B cell (primary cell): Measurements from ENCODE around the gene CCDC30. TPM values are rescaled to one million over a fixed set of nuclear protein-coding genes. Genes with fewer than 3 reads are reported as not detected.

Experiments used
- ATAC-seq: fragments of 200-7000 bp; cut with Tn5 transposase; one replicate; pipeline ENCODE4 v1.10.0; 2021; ENCODE audit warnings: low read depth, mild to moderate bottlenecking, moderate number of reproducible peaks, moderate library complexity
- CTCF ChIA-PET: fragments of 350-600 bp; sonication (Branson Sonifier 250); formaldehyde crosslinking; loops from one replicate; lab custom pipeline; 2021; ENCODE audit warnings: antibody characterized with exemption, inconsistent platforms; lab: Charles Lee
- POLR2A ChIA-PET: fragments of 350-600 bp; sonication (Branson Sonifier 250); formaldehyde crosslinking; loops from one replicate; lab custom pipeline; 2021; ENCODE audit warnings: antibody characterized with exemption; lab: Charles Lee
- DNase-seq: peaks from one replicate; pipeline ENCODE4 v3.0.0; 2013
- H2AFZ ChIP-seq: 2 replicates; pipeline ENCODE4 v1.6.1; 2012; ENCODE audit warnings: mild to moderate bottlenecking, low read depth, low read length; ENCODE audit not compliant: insufficient read depth, poor library complexity, severe bottlenecking
- H3K27ac ChIP-seq, 2 donors: 1 replicate in 1 of 2; 2 replicates in 1 of 2; pipeline ENCODE4 v1.5.1; 2012 to 2013; ENCODE audit warnings: low read length in 2 of 2, mild to moderate bottlenecking in 2 of 2, moderate library complexity in 1 of 2
- H3K27me3 ChIP-seq, 4 experiments: fragments of 200-600 bp in 1 of 4; sonication (generic) in 1 of 4; replicated peaks in 1 of 4; 1 replicate in 2 of 4; 2 replicates in 2 of 4; pipeline versions ENCODE4 v1.6.1 to v1.7.0; 2013 to 2016; ENCODE audit warnings: low read length in 3 of 4, mild to moderate bottlenecking in 2 of 4, mixed read lengths in 1 of 4, moderate library complexity in 1 of 4; ENCODE audit not compliant: insufficient read depth in 4 of 4, control insufficient read depth in 3 of 4; ENCODE audit errors: control extremely low read depth in 1 of 4
- H3K36me3 ChIP-seq, 2 experiments: replicated peaks in 1 of 2; 1 replicate in 1 of 2; 2 replicates in 1 of 2; pipeline versions ENCODE4 v1.6.1 to v1.7.1; 2013; ENCODE audit warnings: low read length in 1 of 2; ENCODE audit not compliant: insufficient read depth in 2 of 2, control insufficient read depth in 1 of 2; ENCODE audit errors: control extremely low read depth in 1 of 2, extremely low read depth in 1 of 2
- H3K4me1 ChIP-seq, 2 donors: fragments of 200-600 bp in 1 of 2; sonication (generic) in 1 of 2; 1 replicate in 1 of 2; 2 replicates in 1 of 2; pipeline versions ENCODE4 v1.5.1 to v1.6.1; 2013 to 2017; ENCODE audit warnings: low read length in 2 of 2; ENCODE audit not compliant: control insufficient read depth in 2 of 2, insufficient read depth in 2 of 2
- H3K4me2 ChIP-seq: replicated peaks from 2 replicates; pipeline ENCODE3; 2012; ENCODE audit warnings: mild to moderate bottlenecking, low read depth, low read length; ENCODE audit not compliant: poor library complexity, severe bottlenecking
- H3K4me3 ChIP-seq, 5 experiments: fragments of 200-600 bp in 1 of 5; sonication (generic) in 1 of 5; 1 replicate in 3 of 5; 2 replicates in 2 of 5; pipeline versions ENCODE4 v1.5.1 to v1.7.0; 2011 to 2016; ENCODE audit warnings: low read length in 4 of 5, mild to moderate bottlenecking in 4 of 5, low read depth in 2 of 5, control low read depth in 1 of 5, moderate library complexity in 1 of 5; ENCODE audit not compliant: insufficient read depth in 1 of 5; ENCODE audit errors: control extremely low read depth in 1 of 5, extremely low read depth in 1 of 5
- H3K79me2 ChIP-seq: fragments of 200-600 bp; sonication (generic); one replicate; pipeline ENCODE4 v1.6.0; 2016; ENCODE audit warnings: low read length; ENCODE audit not compliant: control insufficient read depth, insufficient read depth
- H3K9ac ChIP-seq: fragments of 200-600 bp; sonication (generic); 2 replicates; pipeline ENCODE4 v1.6.1; 2017; ENCODE audit warnings: mild to moderate bottlenecking, low read length, moderate library complexity
- H3K9me3 ChIP-seq, 3 donors: one replicate each; pipeline versions ENCODE4 v1.6.1 to v1.7.1; 2013; ENCODE audit warnings: low read length in 2 of 3; ENCODE audit not compliant: control insufficient read depth in 2 of 3, insufficient read depth in 1 of 3; ENCODE audit errors: control extremely low read depth in 1 of 3
- H4K20me1 ChIP-seq: 2 replicates; pipeline ENCODE4 v1.6.0; 2012; ENCODE audit warnings: mild to moderate bottlenecking, low read length; ENCODE audit not compliant: insufficient read depth, control insufficient read depth, poor library complexity, severe bottlenecking
- H3K27ac Mint-ChIP-seq: one replicate; pipeline ENCODE4 v1.8.0; 2021; ENCODE audit warnings: mixed read lengths
- H3K27me3 Mint-ChIP-seq: one replicate; pipeline ENCODE4 v1.8.0; 2021; ENCODE audit warnings: mixed read lengths
- H3K4me1 Mint-ChIP-seq: one replicate; pipeline ENCODE4 v1.8.0; 2021; ENCODE audit warnings: mixed read lengths
- H3K4me3 Mint-ChIP-seq: one replicate; pipeline ENCODE4 v1.8.0; 2021; ENCODE audit warnings: mixed read lengths
- H3K9me3 Mint-ChIP-seq: one replicate; pipeline ENCODE4 v1.8.0; 2022; ENCODE audit warnings: mixed read lengths; ENCODE audit not compliant: insufficient read depth
- EZH2 ChIP-seq: IDR thresholded peaks from 2 replicates; pipeline ENCODE4 v1.6.1; 2012; ENCODE audit warnings: borderline replicate concordance, low read depth, mild to moderate bottlenecking, moderate library complexity, low read length; ENCODE audit not compliant: insufficient read depth, poor library complexity, severe bottlenecking
- WGBS: methylation state at CpG from one replicate; pipeline ENCODE4 v1.1.5; 2013; ENCODE audit warnings: missing lambda C conversion rate; ENCODE audit not compliant: insufficient coverage; 5-methylcytosine and 5-hydroxymethylcytosine counted together
- intact Hi-C: fragments of 100-400 bp; cut with micrococcal nuclease; formaldehyde crosslinking; loops from one replicate; pipeline ENCODE4 v1.10.0; 2022
- polyA plus RNA-seq: library from polyadenylated mRNA; depleted of rRNA; stranded (reverse); fragments of >200 nt; gene quantifications from 2 replicates; pipeline ENCODE4 v1.2.3, GENCODE V29; 2012
- total RNA-seq, 2 donors: library from RNA; stranded (reverse); fragments of 120-200 nt in 1 of 2; gene quantifications; 1 replicate in 1 of 2; 2 replicates in 1 of 2; pipeline versions ENCODE4 v1.2.3 to v1.2.4, GENCODE V29; 2013 to 2022
- TF ChIP-seq, protein P1 (sequence below): fragments of 200-600 bp; IDR thresholded peaks from one replicate; pipeline ENCODE4 v1.8.0; 2022; ENCODE audit warnings: antibody characterized with exemption, mild to moderate bottlenecking

The CCDC30 gene
- total and polyA plus RNA-seq, 2 donors (not counting 1 experiment from before 2014, with no cell fraction given) = 1.4 to 7.4 TPM

DNA sequence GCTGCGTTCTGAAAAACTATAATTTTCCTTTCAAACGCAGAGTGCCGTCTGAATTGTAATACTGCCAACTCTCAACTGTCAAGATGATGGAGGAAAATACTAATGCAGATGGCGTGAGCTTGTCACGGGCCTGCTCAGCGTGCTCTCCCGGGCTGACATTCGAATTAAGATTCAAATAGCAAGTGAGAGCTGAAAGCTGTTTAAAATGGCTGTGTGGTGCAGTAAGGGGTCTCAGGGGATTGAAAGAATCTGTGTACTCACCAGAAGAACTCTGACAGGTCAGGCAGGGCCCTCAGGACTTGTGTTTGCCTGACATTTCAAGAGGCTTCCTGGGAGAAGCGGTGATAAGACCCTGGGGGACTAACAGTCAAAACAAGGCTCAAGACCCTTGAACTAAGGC is 40.3 kb upstream of the CCDC30 start:
- Histone ChIP-seq H3K27ac (no peak overlapping the region), H3K4me1 (no peaks in the 10 kb centered on the region), H2AFZ (no peak overlapping the region), H4K20me1 (no peaks in the 10 kb centered on the region), H3K36me3 (no peaks in the 10 kb centered on the region), H3K27me3 (no peaks in the 10 kb centered on the region), H3K4me2 (no peak overlapping the region), H3K79me2 (no peaks in the 10 kb centered on the region), H3K9me3 (no peaks in the 10 kb centered on the region), H3K4me3 (no peak overlapping the region), H3K9ac (no peak overlapping the region)
- DNase-seq (no peak), ATAC-seq (no peak)
- H3K4me3 Mint-ChIP-seq = no peak overlapping the region
- H3K4me1 Mint-ChIP-seq = no peaks in the 10 kb centered on the region
- H3K27me3 Mint-ChIP-seq = peaks cover 20% of the 10 kb centered on the region
- POLR2A ChIA-PET = no interaction called here
- H3K27ac Mint-ChIP-seq = no peak overlapping the region
- CTCF ChIA-PET = no interaction called here
- no peaks in the 10 kb centered on the region for H3K9me3 Mint-ChIP-seq
- TF ChIP-seq, protein P1, sequence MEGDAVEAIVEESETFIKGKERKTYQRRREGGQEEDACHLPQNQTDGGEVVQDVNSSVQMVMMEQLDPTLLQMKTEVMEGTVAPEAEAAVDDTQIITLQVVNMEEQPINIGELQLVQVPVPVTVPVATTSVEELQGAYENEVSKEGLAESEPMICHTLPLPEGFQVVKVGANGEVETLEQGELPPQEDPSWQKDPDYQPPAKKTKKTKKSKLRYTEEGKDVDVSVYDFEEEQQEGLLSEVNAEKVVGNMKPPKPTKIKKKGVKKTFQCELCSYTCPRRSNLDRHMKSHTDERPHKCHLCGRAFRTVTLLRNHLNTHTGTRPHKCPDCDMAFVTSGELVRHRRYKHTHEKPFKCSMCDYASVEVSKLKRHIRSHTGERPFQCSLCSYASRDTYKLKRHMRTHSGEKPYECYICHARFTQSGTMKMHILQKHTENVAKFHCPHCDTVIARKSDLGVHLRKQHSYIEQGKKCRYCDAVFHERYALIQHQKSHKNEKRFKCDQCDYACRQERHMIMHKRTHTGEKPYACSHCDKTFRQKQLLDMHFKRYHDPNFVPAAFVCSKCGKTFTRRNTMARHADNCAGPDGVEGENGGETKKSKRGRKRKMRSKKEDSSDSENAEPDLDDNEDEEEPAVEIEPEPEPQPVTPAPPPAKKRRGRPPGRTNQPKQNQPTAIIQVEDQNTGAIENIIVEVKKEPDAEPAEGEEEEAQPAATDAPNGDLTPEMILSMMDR = no peak
- TF ChIP-seq EZH2 = no peak
- 90% methylated on average over 6 of the region's 9 CpGs for WGBS
- intact Hi-C loops = no loop called here

DNA sequence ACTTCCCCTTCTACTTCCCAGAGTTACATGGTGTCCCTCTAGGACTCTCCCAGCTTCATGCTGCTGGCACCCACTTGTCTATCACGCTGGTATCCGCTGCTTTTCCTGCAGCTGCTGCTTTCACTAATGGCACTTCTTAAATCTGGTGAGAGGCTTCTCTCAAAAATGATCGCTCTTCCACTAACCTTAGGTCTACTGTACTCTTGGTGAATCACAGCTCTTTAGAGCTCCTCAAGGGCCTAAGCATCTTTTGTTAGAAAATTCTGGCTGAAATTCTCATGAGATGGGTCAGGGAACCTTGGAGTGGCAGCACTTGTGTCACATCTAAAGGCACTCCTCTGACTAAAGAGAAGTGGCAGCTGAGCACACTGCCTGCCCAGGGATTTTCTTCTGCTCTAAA is 39.4 kb upstream of the CCDC30 start:
- Histone ChIP-seq H3K4me3 (no peak overlapping the region), H3K9ac (no peak overlapping the region), H3K36me3 (no peaks in the 10 kb centered on the region), H3K9me3 (no peaks in the 10 kb centered on the region), H4K20me1 (no peaks in the 10 kb centered on the region), H3K4me2 (no peak overlapping the region), H3K27ac (no peak overlapping the region), H3K4me1 (no peaks in the 10 kb centered on the region), H2AFZ (no peak overlapping the region), H3K79me2 (no peaks in the 10 kb centered on the region), H3K27me3 (no peaks in the 10 kb centered on the region)
- ChIA-PET CTCF (no interaction called here), POLR2A (no interaction called here)
- 96% methylated on average over 2 of the region's 3 CpGs for WGBS
- no peak for DNase-seq
- Mint-ChIP-seq H3K4me3 (no peak overlapping the region), H3K9me3 (no peaks in the 10 kb centered on the region), H3K27me3 (peaks cover 20% of the 10 kb centered on the region), H3K27ac (no peak overlapping the region), H3K4me1 (no peaks in the 10 kb centered on the region)
- no peak for TF ChIP-seq EZH2
- TF ChIP-seq, protein P1 = no peak
- ATAC-seq = no peak
- intact Hi-C loops = no loop called here
